C4-2B (cell line): ENCODE results near the gene SLC39A11.
"Not testable (repeated sequence)": the region's sequence is repeated elsewhere in the genome, so short reads cannot be mapped to it uniquely, and the experiment has no call there.

Experiments
- H3K27ac ChIP-seq: fragments of 450-650 bp; 2 replicates; pipeline ENCODE4 v1.5.1; 2017
- ZFX ChIP-seq: fragments of 450-650 bp; IDR thresholded peaks from 2 replicates; pipeline ENCODE4 v1.6.1; 2017
- TF ChIP-seq, protein P1 (sequence below): fragments of 450-650 bp; conservative IDR thresholded peaks from 2 replicates; pipeline ENCODE4 v1.5.1; 2017; ENCODE audit warnings: mild to moderate bottlenecking

SLC39A11 gene

DNA sequence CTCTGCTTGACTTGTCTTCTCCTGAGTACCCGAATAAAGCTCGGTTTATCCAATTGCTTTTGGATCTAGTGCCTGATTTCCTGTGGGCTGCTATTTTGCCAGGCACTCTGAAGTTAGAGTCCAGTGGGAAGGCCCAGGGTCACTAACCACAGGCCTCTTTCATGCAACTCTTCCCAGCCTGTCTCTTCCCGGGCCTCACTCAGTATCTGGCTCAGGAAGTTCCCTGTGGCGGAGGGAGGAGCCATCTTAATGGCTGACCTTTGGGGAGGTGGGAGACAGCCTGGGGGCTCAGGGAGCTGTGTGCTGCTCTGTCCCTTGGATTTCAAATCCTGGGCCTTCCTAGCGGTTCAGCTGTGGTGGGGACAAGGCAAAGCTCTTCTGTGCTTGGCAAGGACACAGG, 328.5 kb downstream of the SLC39A11 start:
- TF ChIP-seq, protein P1, sequence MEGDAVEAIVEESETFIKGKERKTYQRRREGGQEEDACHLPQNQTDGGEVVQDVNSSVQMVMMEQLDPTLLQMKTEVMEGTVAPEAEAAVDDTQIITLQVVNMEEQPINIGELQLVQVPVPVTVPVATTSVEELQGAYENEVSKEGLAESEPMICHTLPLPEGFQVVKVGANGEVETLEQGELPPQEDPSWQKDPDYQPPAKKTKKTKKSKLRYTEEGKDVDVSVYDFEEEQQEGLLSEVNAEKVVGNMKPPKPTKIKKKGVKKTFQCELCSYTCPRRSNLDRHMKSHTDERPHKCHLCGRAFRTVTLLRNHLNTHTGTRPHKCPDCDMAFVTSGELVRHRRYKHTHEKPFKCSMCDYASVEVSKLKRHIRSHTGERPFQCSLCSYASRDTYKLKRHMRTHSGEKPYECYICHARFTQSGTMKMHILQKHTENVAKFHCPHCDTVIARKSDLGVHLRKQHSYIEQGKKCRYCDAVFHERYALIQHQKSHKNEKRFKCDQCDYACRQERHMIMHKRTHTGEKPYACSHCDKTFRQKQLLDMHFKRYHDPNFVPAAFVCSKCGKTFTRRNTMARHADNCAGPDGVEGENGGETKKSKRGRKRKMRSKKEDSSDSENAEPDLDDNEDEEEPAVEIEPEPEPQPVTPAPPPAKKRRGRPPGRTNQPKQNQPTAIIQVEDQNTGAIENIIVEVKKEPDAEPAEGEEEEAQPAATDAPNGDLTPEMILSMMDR, result no peak
- TF ChIP-seq ZFX, result no peak
- H3K27ac ChIP-seq, result no peak overlapping the region

DNA sequence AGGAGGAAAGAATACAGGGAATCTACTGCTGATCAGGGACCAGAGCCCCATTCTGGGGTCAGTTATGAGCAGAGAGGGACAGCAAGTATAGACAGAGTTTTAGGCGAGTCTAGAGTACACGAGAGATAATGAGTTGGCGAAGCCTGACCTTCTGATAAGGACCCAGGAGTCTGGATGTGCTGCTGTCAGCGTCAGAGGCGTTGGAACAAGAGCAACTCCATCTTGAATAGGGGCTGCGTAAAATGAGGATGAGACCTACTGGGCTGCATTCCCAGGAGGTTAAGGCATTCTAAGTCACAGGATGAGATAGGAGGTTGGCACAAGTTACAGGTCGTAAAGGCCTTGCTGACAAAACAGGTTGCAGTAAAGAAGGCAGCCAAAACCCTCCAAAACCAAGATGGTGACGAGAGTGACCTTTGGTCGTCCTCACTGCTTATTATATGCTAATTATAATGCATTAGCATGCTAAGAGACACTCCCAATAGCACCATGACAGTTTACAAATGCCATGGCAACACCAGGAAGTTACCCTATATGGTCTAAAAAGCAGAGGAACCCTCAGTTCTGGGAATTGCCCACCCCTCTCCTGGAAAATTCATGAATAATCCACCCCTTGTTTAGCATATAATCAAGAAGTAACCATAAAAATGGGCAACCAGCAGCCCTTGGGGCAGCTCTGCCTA, 330.5 kb downstream of the SLC39A11 start:
- H3K27ac ChIP-seq, result not testable (repeated sequence)

DNA sequence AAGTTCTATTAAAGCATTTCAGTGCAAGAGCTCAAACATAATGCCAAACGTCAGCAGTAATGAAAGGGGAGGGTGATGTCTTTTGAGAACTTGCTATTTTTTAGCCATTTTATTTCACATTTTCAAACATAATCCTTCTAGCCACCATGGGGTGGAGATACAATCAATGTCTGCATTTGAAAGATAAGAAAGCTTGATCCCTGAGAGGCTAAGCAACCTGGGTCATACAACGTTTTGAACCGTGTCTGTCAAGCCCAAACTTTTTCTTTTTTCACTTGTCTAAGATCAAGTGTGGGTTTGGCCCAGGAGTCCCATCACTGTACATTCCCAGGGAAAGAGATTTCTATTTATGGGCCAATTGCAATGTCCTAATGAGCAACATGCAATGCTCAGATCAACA, 331.1 kb downstream of the SLC39A11 start:
- TF ChIP-seq, protein P1, result no peak
- no peak for TF ChIP-seq ZFX
- H3K27ac ChIP-seq, result no peak overlapping the region

DNA sequence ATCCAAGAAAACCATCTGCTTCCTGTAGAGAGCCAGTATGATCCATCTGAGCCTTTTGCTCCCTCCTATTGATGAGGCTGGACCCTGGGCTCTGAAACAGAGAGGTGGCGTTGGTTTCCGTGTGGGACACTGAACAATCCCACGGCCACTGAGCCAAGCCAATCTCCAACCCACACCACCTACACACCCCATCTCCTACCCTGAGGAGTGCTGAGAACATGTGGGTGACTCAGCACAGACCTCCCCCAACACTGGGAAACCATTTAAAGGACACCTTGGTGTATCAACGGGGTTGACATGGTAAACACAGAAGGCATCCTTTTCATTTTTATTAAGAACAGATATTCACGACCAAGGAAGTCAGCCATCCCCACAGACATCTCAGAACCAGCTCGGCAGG, 332.1 kb downstream of the SLC39A11 start:
- no peak for TF ChIP-seq ZFX
- TF ChIP-seq, protein P1, result no peak
- H3K27ac ChIP-seq, result no peak overlapping the region

DNA sequence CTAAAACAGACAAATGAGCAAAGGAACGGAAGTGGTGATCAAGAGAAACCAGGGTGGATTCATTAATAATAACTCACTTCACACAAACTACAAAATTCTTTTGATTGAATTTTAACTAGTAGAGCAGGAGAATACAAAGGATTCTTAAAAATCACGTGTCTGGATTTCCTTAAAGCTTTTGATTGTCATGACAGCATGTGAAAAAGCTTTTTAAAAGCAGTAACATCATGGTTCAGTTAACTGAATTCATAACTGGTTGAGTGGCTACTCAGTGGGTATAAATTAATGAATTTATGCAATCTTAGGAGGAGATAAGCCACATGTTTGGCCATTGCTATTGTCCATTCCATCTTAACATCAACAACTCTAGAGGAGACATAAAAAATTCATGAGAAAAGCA, 333.2 kb downstream of the SLC39A11 start:
- no peak overlapping the region for H3K27ac ChIP-seq
- TF ChIP-seq ZFX, result no peak
- TF ChIP-seq, protein P1, result no peak

DNA sequence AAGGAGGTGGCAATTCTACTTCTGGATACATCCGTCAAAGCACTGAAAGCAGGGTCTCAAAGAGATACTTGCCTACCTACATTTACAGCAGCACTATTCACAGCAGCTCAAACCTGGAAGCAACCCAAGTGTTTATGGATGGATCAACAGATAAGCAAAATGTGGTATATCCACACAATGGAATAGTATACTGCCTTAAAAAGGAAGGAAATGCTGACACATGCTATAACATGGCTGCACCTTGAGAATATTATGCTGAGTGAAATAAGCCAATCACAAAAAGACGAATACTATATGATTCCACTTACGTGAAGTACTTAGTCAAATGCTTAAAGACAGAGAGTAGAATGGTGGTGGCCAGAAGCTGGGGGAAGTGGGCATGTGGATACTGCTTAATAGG, 336.2 kb downstream of the SLC39A11 start:
- no peak for TF ChIP-seq ZFX
- TF ChIP-seq, protein P1, result no peak
- H3K27ac ChIP-seq, result no peak overlapping the region

DNA sequence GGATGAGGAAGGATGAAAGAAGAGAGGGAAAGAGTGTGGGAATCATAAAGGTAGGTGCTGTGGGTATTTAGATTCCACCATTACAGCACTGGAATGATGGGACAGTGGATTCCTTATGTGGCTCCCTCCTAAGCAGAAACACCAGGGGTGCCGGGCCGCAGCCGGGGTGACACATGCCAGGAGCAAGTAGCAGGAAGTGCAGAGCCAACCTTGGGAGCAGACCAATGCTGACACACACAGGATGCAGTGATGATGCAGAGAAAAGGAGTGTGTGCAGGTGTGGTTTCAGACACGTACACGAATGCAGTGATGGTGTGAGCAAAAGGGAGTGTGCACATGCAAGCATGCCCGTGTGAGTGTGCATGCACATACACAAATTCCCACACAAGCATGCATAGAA, 338.0 kb downstream of the SLC39A11 start:
- TF ChIP-seq, protein P1, result no peak
- no peak for TF ChIP-seq ZFX
- no peak overlapping the region for H3K27ac ChIP-seq

DNA sequence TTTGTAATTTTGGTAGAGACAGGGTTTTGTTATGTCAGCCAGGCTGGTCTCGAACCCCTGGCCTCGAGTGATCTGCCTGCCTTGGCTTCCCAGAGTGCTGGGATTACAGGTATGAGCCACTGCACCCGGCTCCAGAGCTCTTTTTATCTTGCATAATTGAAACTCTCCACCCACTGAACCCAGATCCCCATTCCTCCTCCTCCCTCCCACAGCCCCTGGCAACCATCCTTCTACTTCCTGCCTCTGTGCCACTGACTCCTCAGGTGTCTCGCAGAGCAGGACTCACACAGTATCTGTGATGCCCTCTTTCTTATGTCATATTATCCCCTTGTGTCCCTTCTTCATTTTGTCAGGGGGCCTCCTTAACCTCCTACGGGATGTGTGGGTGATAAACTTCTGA, 340.7 kb downstream of the SLC39A11 start:
- H3K27ac ChIP-seq, result no peak overlapping the region
- TF ChIP-seq, protein P1, result no peak
- no peak for TF ChIP-seq ZFX
